Mesothelial cell of epicardium (in vitro differentiated cells): Measurements from ENCODE around the gene CDH13. TPM values are rescaled to one million over a fixed set of nuclear protein-coding genes. Genes with fewer than 3 reads are reported as not detected.

Experiments used
- DNase-seq, 2 experiments: peaks; one replicate each; pipeline ENCODE4 v3.0.0; 2021; ENCODE audit warnings: low spot score in 2 of 2; ENCODE audit not compliant: unreplicated experiment in 2 of 2
- H3K27ac Mint-ChIP-seq: 2 replicates; pipeline ENCODE4 v1.8.0; 2021; ENCODE audit warnings: mixed read lengths
- H3K27me3 Mint-ChIP-seq: 2 replicates; pipeline ENCODE4 v1.8.0; 2021; ENCODE audit warnings: low read depth, mixed read lengths
- H3K36me3 Mint-ChIP-seq: 2 replicates; pipeline ENCODE4 v1.8.0; 2021; ENCODE audit warnings: mixed read lengths
- H3K4me1 Mint-ChIP-seq: 2 replicates; pipeline ENCODE4 v1.8.0; 2021; ENCODE audit warnings: mixed read lengths
- H3K4me3 Mint-ChIP-seq: 2 replicates; pipeline ENCODE4 v1.8.0; 2021; ENCODE audit warnings: mild to moderate bottlenecking, moderate library complexity, mixed read lengths
- H3K9me3 Mint-ChIP-seq: 2 replicates; pipeline ENCODE4 v1.8.0; 2021; ENCODE audit warnings: mixed read lengths
- CTCF ChIP-seq: fragments of 200-600 bp; sonication (generic); IDR thresholded peaks from one replicate; pipeline ENCODE4 v1.5.0; 2021; ENCODE audit warnings: antibody characterized with exemption; ENCODE audit not compliant: unreplicated experiment
- total RNA-seq: library from RNA; stranded (reverse); gene quantifications from 3 replicates; pipeline ENCODE4 v1.2.1, GENCODE V29; 2021

CDH13 gene
- total RNA-seq, 1 donor from 2014 or later = 0.80 TPM

- Mint-ChIP-seq H3K4me3 (no peak overlapping the region), H3K4me1 (no peaks in the 10 kb centered on the region), H3K27ac (no peak overlapping the region), H3K9me3 (no peaks in the 10 kb centered on the region), H3K27me3 (peaks cover 28% of the 10 kb centered on the region), H3K36me3 (no peaks in the 10 kb centered on the region)
- DNase-seq = no peak
- no peak for TF ChIP-seq CTCF
Measured at GRCh38 chr16:83248735-83249463, 622.1 kb downstream of the CDH13 start.

GRCh38 chr16:83253521-83253920 is 626.8 kb downstream of the CDH13 start:
- H3K4me3 Mint-ChIP-seq = no peak overlapping the region
- no peak for DNase-seq
- no peak for TF ChIP-seq CTCF
- peaks cover 3% of the 10 kb centered on the region for H3K9me3 Mint-ChIP-seq
- no peak overlapping the region for H3K27ac Mint-ChIP-seq
- H3K27me3 Mint-ChIP-seq = peaks cover 19% of the 10 kb centered on the region
- H3K36me3 Mint-ChIP-seq = no peaks in the 10 kb centered on the region
- H3K4me1 Mint-ChIP-seq = no peaks in the 10 kb centered on the region

GRCh38 chr16:83258366-83258928 is 631.7 kb downstream of the CDH13 start:
- peaks cover 26% of the 10 kb centered on the region for H3K27me3 Mint-ChIP-seq
- peaks cover 3% of the 10 kb centered on the region for H3K9me3 Mint-ChIP-seq
- no peak overlapping the region for H3K27ac Mint-ChIP-seq
- H3K4me3 Mint-ChIP-seq = no peak overlapping the region
- H3K36me3 Mint-ChIP-seq = no peaks in the 10 kb centered on the region
- no peaks in the 10 kb centered on the region for H3K4me1 Mint-ChIP-seq
- DNase-seq = no peak
- no peak for TF ChIP-seq CTCF

GRCh38 chr16:83266848-83267553 is 640.2 kb downstream of the CDH13 start:
- Mint-ChIP-seq H3K4me1 (no peaks in the 10 kb centered on the region), H3K27ac (no peak overlapping the region), H3K27me3 (peaks cover 19% of the 10 kb centered on the region), H3K9me3 (no peaks in the 10 kb centered on the region), H3K4me3 (no peak overlapping the region), H3K36me3 (no peaks in the 10 kb centered on the region)
- DNase-seq = no peak
- TF ChIP-seq CTCF = no peak

GRCh38 chr16:83268169-83268568 is 641.4 kb downstream of the CDH13 start:
- no peak for TF ChIP-seq CTCF
- no peak for DNase-seq

More at GRCh38 chr16:83268169-83268568, 641.4 kb downstream of the CDH13 start:
- no peak overlapping the region for H3K4me3 Mint-ChIP-seq
- H3K27ac Mint-ChIP-seq = no peak overlapping the region
- no peaks in the 10 kb centered on the region for H3K36me3 Mint-ChIP-seq
- H3K4me1 Mint-ChIP-seq = no peaks in the 10 kb centered on the region
- H3K27me3 Mint-ChIP-seq = peaks cover 11% of the 10 kb centered on the region
- H3K9me3 Mint-ChIP-seq = no peaks in the 10 kb centered on the region
